ENCODE data around the gene TMEM25. TPM values are rescaled to one million over a fixed set of nuclear protein-coding genes. Genes with fewer than 3 reads are reported as not detected.

TMEM25 gene
- total RNA-seq, 4 donors from 2014 or later = 12.6 to 25.6 (median 20.7) TPM

DNA sequence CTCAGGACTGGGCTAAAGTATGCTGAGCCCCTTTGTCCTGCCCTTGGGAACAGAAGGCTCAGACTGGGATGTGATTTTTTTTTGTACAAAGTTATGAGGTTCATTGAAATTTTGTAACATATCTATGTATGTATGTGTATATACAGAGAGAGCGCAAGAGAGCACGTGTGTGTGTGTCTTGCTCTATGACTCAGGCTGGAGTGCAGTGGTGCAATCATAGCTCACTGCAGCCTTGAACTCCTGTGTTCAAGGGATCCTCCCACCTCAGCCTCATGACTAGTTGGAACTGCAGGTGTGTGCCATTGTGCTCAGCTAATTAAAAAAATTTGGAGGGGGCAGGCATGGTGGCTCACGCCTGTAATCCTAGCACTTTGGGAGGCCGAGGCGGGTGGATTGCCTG is 5.7 kb downstream of the TMEM25 start:
- 90% methylated on average over 5 of the region's 5 CpGs for WGBS, 2 donors
- no peak overlapping the region for H3K4me3 ChIP-seq
- peaks cover 0 to 43% (median 0%) of the 10 kb centered on the region in 3 donors for H3K36me3 ChIP-seq
- peaks cover 0 to 12% (median under 1%) of the 10 kb centered on the region in 4 donors for H3K4me1 ChIP-seq
- no peak overlapping the region for H3K27ac ChIP-seq
- H3K27me3 ChIP-seq = no peaks in the 10 kb centered on the region
- no peak for DNase-seq (ENCODE audit: low spot score in 2 of 2)
- TF ChIP-seq, protein P1, sequence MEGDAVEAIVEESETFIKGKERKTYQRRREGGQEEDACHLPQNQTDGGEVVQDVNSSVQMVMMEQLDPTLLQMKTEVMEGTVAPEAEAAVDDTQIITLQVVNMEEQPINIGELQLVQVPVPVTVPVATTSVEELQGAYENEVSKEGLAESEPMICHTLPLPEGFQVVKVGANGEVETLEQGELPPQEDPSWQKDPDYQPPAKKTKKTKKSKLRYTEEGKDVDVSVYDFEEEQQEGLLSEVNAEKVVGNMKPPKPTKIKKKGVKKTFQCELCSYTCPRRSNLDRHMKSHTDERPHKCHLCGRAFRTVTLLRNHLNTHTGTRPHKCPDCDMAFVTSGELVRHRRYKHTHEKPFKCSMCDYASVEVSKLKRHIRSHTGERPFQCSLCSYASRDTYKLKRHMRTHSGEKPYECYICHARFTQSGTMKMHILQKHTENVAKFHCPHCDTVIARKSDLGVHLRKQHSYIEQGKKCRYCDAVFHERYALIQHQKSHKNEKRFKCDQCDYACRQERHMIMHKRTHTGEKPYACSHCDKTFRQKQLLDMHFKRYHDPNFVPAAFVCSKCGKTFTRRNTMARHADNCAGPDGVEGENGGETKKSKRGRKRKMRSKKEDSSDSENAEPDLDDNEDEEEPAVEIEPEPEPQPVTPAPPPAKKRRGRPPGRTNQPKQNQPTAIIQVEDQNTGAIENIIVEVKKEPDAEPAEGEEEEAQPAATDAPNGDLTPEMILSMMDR (IDR thresholded peaks at IDR 0.05) = no peak
- TF ChIP-seq EP300 (IDR thresholded peaks at IDR 0.05) (no peak), POLR2A (IDR thresholded peaks at IDR 0.05) (no peak)
- no peaks in the 10 kb centered on the region for H3K9me3 ChIP-seq

DNA sequence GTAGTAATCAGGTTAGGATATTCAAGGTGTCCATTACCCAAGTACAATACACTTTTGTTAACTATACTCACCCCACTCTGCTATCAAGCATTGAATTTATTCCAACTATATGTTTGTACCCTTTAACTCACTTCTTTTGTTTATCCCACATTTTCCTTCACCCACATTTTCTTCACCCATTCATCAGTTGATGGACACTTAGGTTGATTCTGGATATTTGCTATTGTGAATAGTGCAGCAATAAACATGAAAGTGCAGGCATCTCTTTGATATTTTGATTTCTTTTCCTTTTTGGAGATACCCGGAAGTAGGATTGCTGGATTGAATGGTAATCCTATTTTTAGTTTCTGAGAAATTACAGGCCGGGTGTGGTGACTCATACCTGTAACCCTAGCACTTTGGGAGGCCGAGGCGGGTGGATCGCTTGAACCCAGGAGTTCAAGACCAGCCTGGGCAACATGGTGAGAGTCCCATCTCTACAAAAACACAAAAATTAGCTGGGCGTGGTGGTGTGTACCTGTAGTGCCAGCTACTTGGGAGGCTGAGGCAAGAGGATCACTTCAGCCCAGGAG is 6.5 kb downstream of the TMEM25 start:
- peaks cover 0 to 7% (median 0%) of the 10 kb centered on the region in 4 donors for H3K4me1 ChIP-seq
- H3K9me3 ChIP-seq = no peaks in the 10 kb centered on the region
- no peaks in the 10 kb centered on the region for H3K27me3 ChIP-seq
- TF ChIP-seq POLR2A (IDR thresholded peaks at IDR 0.05) = no peak
- TF ChIP-seq EP300 (IDR thresholded peaks at IDR 0.05) = no peak
- TF ChIP-seq, protein P1 (IDR thresholded peaks at IDR 0.05) = no peak
- peaks cover 0 to 50% (median 0%) of the 10 kb centered on the region in 3 donors for H3K36me3 ChIP-seq
- no peak overlapping the region for H3K4me3 ChIP-seq
- 90 to 93% methylated on average over 6 of the region's 6 CpGs for WGBS, 2 donors
- no peak overlapping the region for H3K27ac ChIP-seq
- DNase-seq (ENCODE audit: low spot score in 2 of 2) = no peak

DNA sequence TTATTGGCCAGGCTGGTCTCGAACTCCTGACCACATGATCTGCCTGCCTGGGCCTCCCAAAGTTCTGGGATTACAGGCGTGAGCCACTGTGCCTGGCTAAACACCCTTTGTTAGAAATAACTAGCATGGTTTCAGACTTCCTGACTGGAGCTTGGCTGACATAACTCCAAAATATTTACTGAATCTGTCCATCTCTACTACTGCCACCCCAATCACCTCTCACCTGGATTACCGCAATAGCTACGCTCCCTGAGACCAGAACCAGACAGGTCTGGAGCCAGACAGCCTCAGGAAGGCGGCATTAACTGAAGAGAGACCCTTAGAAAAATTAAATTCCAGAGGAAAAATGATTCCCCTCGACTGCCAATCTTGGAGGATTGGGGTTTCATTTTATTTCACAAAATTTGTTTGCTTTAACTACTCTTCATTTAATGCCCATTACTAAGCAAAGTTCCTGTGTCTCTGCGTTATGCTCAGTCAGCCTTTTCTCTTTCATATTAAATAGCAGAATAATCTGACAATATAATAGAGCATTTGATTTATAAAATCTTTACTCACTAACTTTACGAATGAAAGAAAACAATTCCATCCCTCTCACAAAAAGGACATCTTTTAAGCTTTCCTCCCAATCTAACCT is 13.1 kb downstream of the TMEM25 start:
- peaks cover 0 to 78% (median 0%) of the 10 kb centered on the region in 3 donors for H3K36me3 ChIP-seq
- H3K4me1 ChIP-seq = no peaks in the 10 kb centered on the region
- 83 to 90% methylated on average over 8 of the region's 8 CpGs for WGBS, 2 donors

DNA sequence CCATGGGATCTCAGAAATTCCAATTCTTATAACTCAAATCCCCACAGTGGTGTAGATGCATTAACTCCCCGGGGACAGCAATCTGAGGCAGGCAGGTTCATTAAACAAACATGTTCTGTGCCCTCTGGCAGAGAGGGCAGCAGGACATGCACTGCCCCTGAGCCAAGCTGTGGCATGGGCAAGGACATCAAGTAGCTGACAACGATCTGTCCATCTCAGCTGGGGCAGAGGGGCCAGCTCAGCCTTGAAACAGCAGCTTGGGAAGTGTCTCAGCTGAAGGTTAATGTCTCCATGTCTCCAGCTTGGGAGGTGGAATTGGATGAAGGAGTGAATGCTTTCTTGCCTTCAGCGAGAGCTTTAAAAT is 13.6 kb downstream of the TMEM25 start:
- no peak for DNase-seq (ENCODE audit: low spot score in 2 of 2)
- H3K9me3 ChIP-seq = no peaks in the 10 kb centered on the region
- H3K27ac ChIP-seq = no peak overlapping the region
- WGBS, 2 donors = 74 to 94% methylated on average over 3 of the region's 3 CpGs
- no peak for TF ChIP-seq POLR2A (IDR thresholded peaks at IDR 0.05)
- TF ChIP-seq, protein P1 (IDR thresholded peaks at IDR 0.05) = no peak
- no peak for TF ChIP-seq EP300 (IDR thresholded peaks at IDR 0.05)
- no peak overlapping the region for H3K4me3 ChIP-seq
- H3K4me1 ChIP-seq = no peaks in the 10 kb centered on the region
- no peaks in the 10 kb centered on the region for H3K27me3 ChIP-seq
- H3K36me3 ChIP-seq = peaks cover 0 to 83% (median 0%) of the 10 kb centered on the region in 3 donors

More for the DNA sequence above, 13.1 kb downstream of the TMEM25 start:
- TF ChIP-seq POLR2A (IDR thresholded peaks at IDR 0.05) = no peak
- no peak for TF ChIP-seq EP300 (IDR thresholded peaks at IDR 0.05)
- TF ChIP-seq, protein P1 (IDR thresholded peaks at IDR 0.05) = no peak
- H3K27ac ChIP-seq = no peak overlapping the region
- no peak overlapping the region for H3K4me3 ChIP-seq
- DNase-seq (ENCODE audit: low spot score in 2 of 2) = no peak
- H3K9me3 ChIP-seq = no peaks in the 10 kb centered on the region
- H3K27me3 ChIP-seq = no peaks in the 10 kb centered on the region

DNA sequence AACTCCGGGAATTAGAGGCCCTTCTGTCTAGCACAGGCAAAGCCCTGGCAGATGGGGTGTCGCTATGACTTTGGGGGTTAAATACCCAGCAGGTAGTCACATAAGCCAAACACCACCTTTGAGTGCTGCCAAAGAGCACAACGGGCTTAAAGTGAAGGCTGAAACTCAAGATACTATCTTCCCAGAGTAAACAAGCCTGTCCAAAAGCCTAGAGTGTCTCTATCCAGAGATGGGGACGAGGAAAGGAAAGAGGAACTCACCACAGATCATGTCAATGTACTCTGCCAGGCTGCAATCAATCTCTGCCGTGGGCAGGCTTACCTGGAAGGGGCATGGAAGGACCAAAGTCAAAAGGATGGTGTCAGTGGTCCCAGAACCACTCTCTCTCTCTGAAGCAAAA is 14.5 kb downstream of the TMEM25 start:
- Histone ChIP-seq H3K4me1 (no peaks in the 10 kb centered on the region), H3K36me3 (peaks cover 0 to 85% (median 0%) of the 10 kb centered on the region in 3 donors), H3K4me3 (no peak overlapping the region), H3K27ac (no peak overlapping the region), H3K9me3 (no peaks in the 10 kb centered on the region), H3K27me3 (no peaks in the 10 kb centered on the region)
- WGBS, 2 donors = 76 to 80% methylated on average over 5 of the region's 5 CpGs
- TF ChIP-seq, protein P1 (IDR thresholded peaks at IDR 0.05) = no peak
- no peak for TF ChIP-seq EP300 (IDR thresholded peaks at IDR 0.05)
- TF ChIP-seq POLR2A (IDR thresholded peaks at IDR 0.05) = no peak
- no peak for DNase-seq (ENCODE audit: low spot score in 2 of 2)

All from tibial nerve (tissue), 4 donors.